SK-N-DZ (cell line): ENCODE results near the gene RIPOR2.
A peak's percentile ranks its signal among the peaks of the same experiment; 100 is the strongest.
"Not testable (repeated sequence)": the region's sequence is repeated elsewhere in the genome, so short reads cannot be mapped to it uniquely, and the experiment has no call there.

Source experiments
- DNase-seq: peaks from one replicate; pipeline ENCODE4 v3.0.0-alpha.2; 2015; ENCODE audit warnings: low spot score

Gene RIPOR2

DNA sequence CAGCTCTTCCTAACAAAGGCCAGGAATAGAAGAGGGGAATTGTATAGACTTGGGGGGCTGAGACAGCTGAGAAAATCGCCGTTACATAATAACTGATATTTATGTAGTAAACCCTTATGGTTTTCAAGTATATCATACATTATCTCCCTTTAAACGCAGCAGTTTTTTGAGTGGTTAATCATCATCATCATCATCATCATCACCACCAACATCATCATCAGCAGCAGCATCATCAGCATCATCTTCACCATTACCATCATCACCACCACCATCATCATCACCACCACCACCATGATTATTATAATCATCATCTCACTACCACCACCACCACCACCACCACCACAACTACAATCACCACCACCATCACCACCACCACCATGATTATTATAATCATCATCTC, 9.1 kb downstream of the RIPOR2 start:
- DNase-seq: not testable (repeated sequence)

DNA sequence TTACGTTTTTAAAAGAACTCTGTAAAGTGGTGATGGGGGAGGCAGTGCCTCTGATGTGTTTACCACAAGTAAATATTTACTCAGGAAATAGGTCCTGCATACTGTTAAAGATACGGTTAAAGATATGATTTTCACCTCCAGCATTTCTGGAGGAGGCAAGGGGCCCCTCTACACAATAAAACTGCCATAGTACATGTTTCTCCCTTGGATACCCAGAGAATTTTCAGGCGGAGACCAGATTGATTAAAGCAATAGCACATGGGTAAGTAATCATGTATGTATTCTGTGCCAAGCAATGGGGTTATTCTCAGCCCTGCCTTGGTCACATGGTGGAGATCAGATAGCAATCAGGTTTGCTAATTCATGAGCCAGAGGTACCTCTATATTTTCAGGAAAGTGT, 9.6 kb downstream of the RIPOR2 start:
- no peak for DNase-seq

GRCh38 chr6:24925661-24926060, 10.1 kb downstream of the RIPOR2 start:
- DNase-seq: no peak

GRCh38 chr6:24924580-24925356, 11.0 kb downstream of the RIPOR2 start:
- DNase-seq: no peak

GRCh38 chr6:24923885-24924401, 11.8 kb downstream of the RIPOR2 start:
- DNase-seq: no peak

DNA sequence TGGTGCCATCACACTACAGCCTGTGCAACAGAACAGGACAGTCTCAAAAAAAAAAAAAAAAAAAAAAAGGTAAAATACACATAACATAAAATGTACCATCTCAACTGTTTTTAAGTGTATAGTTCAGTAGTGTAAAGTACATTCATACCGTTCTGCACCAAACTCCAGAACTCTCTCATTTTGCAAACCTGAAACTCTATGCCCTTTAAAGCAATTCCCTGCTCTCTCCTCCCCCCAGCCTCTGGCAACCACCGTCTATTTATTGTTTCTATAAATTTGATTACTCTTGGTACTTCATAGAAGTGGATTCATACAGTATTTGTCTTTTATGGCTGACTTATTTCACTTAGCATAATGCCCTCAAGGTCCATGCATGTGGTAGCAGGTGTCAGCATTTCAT, 12.9 kb downstream of the RIPOR2 start:
- no peak for DNase-seq

DNA sequence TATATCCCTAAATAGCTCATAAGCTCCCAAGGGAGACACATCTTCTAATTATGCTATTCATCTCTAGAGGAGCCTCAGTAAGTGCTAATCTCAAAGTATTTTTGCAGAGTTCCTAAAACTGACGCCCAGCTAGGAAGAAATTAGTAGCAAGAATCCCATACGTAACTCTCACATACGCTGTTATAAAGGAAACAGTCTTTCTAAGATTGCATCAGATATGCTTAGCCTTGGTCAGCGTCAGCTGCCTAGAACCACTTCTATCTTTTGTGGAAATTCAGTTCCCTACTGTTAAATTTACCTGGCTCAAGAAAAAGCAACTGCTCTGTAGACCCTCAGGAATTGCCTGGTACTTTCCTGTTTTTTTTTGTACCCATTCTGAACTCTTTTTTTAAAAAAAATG, 13.6 kb downstream of the RIPOR2 start:
- no peak for DNase-seq

GRCh38 chr6:24920136-24920535, 15.6 kb downstream of the RIPOR2 start:
- DNase-seq: no peak

GRCh38 chr6:24919056-24919892, 16.5 kb downstream of the RIPOR2 start:
- DNase-seq: no peak

- no peak for DNase-seq
Measured at GRCh38 chr6:24918641-24919055, 17.1 kb downstream of the RIPOR2 start.

DNA sequence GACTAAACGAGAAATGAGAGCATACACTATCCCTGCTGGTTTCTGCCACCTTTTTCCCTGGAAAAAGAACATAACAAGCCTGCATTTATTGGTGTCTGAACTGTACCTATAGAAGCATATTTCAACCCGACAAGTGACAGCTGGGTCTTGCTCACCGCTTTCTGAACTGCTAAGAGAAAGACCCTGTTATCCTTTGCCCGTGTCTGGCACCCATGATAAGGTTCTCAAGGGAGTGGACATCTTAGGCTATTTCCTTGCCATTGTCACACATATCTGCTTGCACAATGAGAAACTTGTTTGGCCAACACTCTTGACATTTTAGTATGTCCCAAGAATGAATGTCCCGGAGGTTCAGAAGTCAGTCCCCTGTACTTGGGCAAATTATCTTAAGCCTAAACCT, 19.3 kb downstream of the RIPOR2 start:
- DNase-seq: no peak

GRCh38 chr6:24915641-24916040, 20.1 kb downstream of the RIPOR2 start:
- no peak for DNase-seq

DNA sequence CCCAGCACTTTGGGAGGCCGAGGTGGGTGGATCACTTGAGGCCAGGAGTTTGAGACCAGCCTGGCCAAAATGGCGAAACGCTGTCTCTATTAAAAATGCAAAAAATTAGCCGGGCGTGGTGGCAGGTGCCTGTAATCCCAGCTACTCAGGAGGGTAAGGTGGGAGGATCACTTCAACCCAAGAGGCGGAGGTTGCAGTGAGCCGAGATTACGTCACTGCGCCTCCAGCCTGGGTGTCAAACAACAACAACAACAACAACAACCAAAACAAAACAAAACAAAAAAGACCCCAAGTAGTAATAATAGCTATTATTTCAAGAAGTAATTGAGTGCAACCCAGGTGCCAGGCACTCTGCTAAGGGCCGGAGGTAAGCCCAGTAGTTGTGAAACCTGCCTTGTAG, 21.7 kb downstream of the RIPOR2 start:
- DNase-seq: not testable (repeated sequence)

DNA sequence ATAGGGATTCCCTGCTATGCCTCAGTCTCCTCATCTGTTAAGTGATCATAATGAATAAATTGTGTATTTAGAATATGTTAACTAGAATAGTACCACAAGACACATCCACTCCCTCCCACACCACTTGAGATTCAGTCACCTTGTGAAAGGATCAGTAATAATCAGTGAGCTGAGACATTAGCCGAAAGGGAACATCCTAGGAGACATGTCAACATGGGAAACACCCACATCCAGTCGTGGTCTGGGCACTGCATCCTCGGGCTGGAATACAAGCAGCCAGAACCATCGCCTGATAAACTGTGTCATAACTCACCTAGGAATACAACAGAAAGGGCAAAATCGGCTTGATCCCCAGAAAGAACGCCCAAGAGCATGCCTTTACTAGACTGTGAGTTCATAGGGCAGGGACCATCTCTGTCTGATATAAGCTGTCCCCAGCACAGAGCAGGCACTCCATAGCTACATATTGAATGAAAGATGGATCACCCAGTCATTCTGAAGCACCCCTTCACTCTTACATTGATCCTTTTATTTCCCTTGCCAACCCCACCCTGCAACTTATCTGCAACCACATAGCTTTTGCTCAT, 23.9 kb downstream of the RIPOR2 start:
- DNase-seq: no peak

GRCh38 chr6:24910961-24911725, 24.6 kb downstream of the RIPOR2 start:
- peak; percentile 35 for DNase-seq

- DNase-seq: peak; percentile 6
Measured at GRCh38 chr6:24910331-24910960, 25.3 kb downstream of the RIPOR2 start.

GRCh38 chr6:24909241-24910216, 26.2 kb downstream of the RIPOR2 start:
- no peak for DNase-seq

DNA sequence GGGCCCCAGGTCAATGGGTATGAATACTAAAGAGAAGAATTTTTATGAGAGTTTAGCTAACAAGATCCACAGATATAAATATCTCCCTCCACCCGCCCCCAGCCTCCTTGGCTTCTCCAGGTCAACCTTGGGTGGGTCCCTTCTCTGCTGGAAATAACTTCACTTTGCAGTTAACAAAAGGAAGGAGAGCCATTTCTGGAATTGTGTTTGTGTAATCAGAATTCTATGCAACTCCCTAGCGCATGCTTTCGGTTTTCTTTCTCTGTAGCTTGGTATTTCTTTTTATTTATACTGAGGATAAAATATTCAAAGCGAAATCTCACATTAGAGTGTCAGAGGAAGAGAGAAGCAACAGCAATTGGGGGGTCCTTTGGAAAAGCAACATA, 27.1 kb downstream of the RIPOR2 start:
- no peak for DNase-seq

DNA sequence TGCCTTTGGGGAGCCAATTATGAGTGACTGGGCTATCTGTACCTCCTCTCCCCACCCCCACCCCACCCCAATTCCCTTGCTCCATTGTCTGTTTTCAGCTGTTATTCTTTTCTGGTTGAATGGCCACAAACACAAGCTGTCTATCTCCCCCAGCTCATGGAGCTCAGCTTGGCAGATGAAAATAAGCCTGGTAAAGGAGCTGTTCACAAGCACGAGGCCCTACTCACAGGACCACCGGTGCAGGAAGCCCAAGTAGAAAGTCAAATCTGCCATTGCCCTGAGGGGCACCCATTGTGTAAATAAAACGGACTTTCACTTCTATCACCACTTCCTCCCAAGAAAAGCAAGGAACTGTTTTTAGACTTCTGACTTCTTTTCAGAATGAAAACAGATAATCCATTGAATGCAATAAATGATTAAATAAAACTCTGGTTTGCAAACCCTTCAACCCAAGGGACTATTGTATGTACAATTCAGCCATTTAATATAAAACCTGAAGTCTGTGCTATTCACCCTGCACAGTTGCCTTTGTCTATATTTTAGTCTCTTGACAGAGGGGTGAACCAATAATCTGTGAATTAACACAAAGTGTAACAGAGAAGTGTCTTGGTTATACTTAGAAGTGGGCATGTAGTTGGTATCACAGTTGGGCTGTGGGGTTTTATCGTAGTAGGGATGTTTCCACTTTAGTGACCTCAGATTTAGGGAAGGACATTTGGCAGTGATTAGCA, 27.7 kb downstream of the RIPOR2 start:
- no peak for DNase-seq
